B cell (primary cell): ENCODE data around the gene PLEKHM3.

ENCODE experiments used
- CTCF ChIP-seq: fragments of 200-600 bp; IDR thresholded peaks from one replicate; pipeline ENCODE4 v1.8.0; 2022; ENCODE audit warnings: antibody characterized with exemption, mild to moderate bottlenecking
- EZH2 ChIP-seq: IDR thresholded peaks from 2 replicates; pipeline ENCODE4 v1.6.1; 2012; ENCODE audit warnings: borderline replicate concordance, low read depth, mild to moderate bottlenecking, moderate library complexity, low read length; ENCODE audit not compliant: insufficient read depth, poor library complexity, severe bottlenecking

- TF ChIP-seq CTCF (no peak), EZH2 (no peak)
Observed at GRCh38 chr2:207885010-207885409, 140.3 kb downstream of the PLEKHM3 start.
